ENCODE data around the gene TWF1. TPM values are rescaled to one million over a fixed set of nuclear protein-coding genes. Genes with fewer than 3 reads are reported as not detected.

TWF1 gene
- total RNA-seq, 1 experiment from 2014 or later = 67.4 TPM

GRCh38 chr12:43750814-43751213 is 55.3 kb downstream of the TWF1 start:
- CTCF ChIA-PET = no interaction called here
- BruUV-seq (replicated peaks) = no TSS peak
- H3K4me1 Mint-ChIP-seq (ENCODE audit: low read depth, unreplicated experiment) = no peaks in the 10 kb centered on the region
- intact Hi-C loops (cut with micrococcal nuclease; ENCODE audit: unreplicated experiment) = no loop called here
- H3K9me3 Mint-ChIP-seq (ENCODE audit: low read depth, unreplicated experiment) = no peaks in the 10 kb centered on the region
- no peak overlapping the region for H3K4me3 Mint-ChIP-seq (ENCODE audit: low read depth, unreplicated experiment)
- DNase-seq = no peak
- TF ChIP-seq, protein P1, sequence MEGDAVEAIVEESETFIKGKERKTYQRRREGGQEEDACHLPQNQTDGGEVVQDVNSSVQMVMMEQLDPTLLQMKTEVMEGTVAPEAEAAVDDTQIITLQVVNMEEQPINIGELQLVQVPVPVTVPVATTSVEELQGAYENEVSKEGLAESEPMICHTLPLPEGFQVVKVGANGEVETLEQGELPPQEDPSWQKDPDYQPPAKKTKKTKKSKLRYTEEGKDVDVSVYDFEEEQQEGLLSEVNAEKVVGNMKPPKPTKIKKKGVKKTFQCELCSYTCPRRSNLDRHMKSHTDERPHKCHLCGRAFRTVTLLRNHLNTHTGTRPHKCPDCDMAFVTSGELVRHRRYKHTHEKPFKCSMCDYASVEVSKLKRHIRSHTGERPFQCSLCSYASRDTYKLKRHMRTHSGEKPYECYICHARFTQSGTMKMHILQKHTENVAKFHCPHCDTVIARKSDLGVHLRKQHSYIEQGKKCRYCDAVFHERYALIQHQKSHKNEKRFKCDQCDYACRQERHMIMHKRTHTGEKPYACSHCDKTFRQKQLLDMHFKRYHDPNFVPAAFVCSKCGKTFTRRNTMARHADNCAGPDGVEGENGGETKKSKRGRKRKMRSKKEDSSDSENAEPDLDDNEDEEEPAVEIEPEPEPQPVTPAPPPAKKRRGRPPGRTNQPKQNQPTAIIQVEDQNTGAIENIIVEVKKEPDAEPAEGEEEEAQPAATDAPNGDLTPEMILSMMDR (IDR thresholded peaks at IDR 0.05; ENCODE audit: unreplicated experiment) = no peak
- H3K27me3 Mint-ChIP-seq (ENCODE audit: unreplicated experiment) = no peaks in the 10 kb centered on the region
- H3K27ac Mint-ChIP-seq (ENCODE audit: unreplicated experiment) = no peak overlapping the region
- H3K36me3 Mint-ChIP-seq (ENCODE audit: insufficient read depth, unreplicated experiment) = no peaks in the 10 kb centered on the region

DNA sequence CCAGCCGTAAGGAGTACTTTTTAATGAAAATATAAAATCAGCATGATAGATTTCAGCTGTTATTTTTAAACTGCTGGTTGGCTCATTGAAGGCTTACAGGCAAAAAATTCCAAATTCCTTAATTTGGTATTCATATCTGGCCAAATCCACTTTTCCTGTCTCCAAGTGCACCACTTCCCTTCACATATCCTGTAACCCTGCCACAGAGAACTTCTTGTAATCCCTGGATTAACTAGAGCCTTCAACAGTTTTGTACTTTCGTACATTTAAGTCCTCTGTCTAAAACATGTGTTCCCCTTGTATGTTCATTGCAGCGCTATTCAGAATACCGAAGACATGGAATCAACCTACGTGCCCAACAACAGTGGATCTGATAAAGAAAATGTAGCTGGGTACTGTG is 57.1 kb downstream of the TWF1 start:
- DNase-seq = no peak
- TF ChIP-seq, protein P1 (IDR thresholded peaks at IDR 0.05; ENCODE audit: unreplicated experiment) = no peak
- H3K27me3 Mint-ChIP-seq (ENCODE audit: unreplicated experiment) = no peaks in the 10 kb centered on the region
- H3K4me1 Mint-ChIP-seq (ENCODE audit: low read depth, unreplicated experiment) = no peaks in the 10 kb centered on the region
- no peak overlapping the region for H3K4me3 Mint-ChIP-seq (ENCODE audit: low read depth, unreplicated experiment)
- no peak overlapping the region for H3K27ac Mint-ChIP-seq (ENCODE audit: unreplicated experiment)
- CTCF ChIA-PET = no interaction called here
- no peaks in the 10 kb centered on the region for H3K9me3 Mint-ChIP-seq (ENCODE audit: low read depth, unreplicated experiment)
- no TSS peak for BruUV-seq (replicated peaks)
- intact Hi-C loops (cut with micrococcal nuclease; ENCODE audit: unreplicated experiment) = no loop called here
- H3K36me3 Mint-ChIP-seq (ENCODE audit: insufficient read depth, unreplicated experiment) = no peaks in the 10 kb centered on the region

GRCh38 chr12:43744826-43745225 is 61.3 kb downstream of the TWF1 start:
- CTCF ChIA-PET = no interaction called here
- Mint-ChIP-seq H3K4me1 (ENCODE audit: low read depth, unreplicated experiment) (no peaks in the 10 kb centered on the region), H3K9me3 (ENCODE audit: low read depth, unreplicated experiment) (no peaks in the 10 kb centered on the region), H3K27me3 (ENCODE audit: unreplicated experiment) (no peaks in the 10 kb centered on the region), H3K4me3 (ENCODE audit: low read depth, unreplicated experiment) (no peak overlapping the region), H3K27ac (ENCODE audit: unreplicated experiment) (no peak overlapping the region), H3K36me3 (ENCODE audit: insufficient read depth, unreplicated experiment) (no peaks in the 10 kb centered on the region)
- DNase-seq = no peak
- no TSS peak for BruUV-seq (replicated peaks)
- TF ChIP-seq, protein P1 (IDR thresholded peaks at IDR 0.05; ENCODE audit: unreplicated experiment) = no peak
- intact Hi-C loops (cut with micrococcal nuclease; ENCODE audit: unreplicated experiment) = no loop called here

Other genes starting within 250 kb of the TWF1 start
- 10.2 and 15.5 TPM in 2 replicates for gene PUS7L, start 47.5 kb downstream of the TWF1 start, total RNA-seq (2022)
- 8.4 and 11.4 TPM in 2 replicates for gene IRAK4, start 47.4 kb downstream of the TWF1 start, total RNA-seq (2022)
- gene TMEM117, start 29.8 kb upstream of the TWF1 start, total RNA-seq (2022) = 1.1 TPM in 2 replicates

Data from Calu3 (cell line).